HG02852 (cell line): Measurements from ENCODE around the gene ACD.

Experiments
- ATAC-seq: cut with Tn5 transposase; IDR thresholded peaks from one replicate; pipeline ENCODE4 v1.9.1; 2021; ENCODE audit warnings: mild to moderate bottlenecking, moderate library complexity; ENCODE audit not compliant: unreplicated experiment

Gene ACD

DNA sequence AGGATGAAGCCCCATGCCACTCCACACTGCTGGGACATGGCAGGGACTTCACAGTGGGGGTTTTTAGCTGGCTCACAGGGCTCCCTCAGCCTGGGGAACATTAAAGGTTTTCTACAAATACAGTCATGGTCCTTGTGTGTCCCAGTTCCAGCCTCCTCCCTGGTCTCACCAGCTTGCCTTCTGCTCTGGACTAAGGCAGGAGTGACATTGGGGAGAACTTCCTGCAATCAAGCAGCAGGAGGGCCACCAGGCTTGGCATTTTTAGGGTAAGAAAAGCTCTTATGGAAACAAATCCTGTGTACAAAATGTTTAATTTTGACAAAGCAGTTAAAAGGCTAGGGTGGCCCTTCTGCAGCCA, 2.6 kb upstream of the ACD start:
- no peak for ATAC-seq

GRCh38 chr16:67661886-67662652, 2.0 kb upstream of the ACD start:
- ATAC-seq: no peak

DNA sequence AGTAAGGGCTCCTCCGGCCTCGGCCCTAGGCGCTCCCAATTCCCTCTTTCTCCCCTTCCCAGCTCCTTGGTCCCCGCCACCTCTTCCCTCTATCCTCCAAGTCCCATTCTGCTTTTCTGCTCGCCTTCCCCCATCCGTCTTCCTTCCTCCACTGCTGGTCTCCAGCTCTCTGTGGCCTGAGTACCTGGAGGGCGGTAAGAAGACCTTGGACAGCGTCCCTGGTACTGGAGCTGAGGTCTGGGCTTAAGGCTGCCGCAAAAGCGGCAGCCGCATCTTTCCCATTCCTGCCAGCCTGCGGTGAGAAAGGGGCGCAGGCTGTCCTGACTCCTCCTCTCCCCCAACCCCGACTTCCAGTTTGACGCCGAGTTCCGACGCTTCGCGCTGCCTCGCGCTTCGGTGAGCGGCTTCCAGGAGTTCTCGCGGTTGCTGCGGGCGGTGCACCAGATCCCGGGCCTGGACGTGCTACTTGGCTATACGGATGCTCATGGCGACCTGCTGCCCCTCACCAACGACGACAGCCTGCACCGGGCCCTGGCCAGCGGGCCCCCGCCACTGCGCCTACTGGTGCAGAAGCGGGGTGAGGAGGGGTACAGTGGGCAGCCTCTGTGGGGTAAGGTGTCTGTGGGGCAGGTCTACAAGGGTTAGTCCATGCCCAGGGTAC, 1.2 kb upstream of the ACD start:
- peak; percentile 1 for ATAC-seq

DNA sequence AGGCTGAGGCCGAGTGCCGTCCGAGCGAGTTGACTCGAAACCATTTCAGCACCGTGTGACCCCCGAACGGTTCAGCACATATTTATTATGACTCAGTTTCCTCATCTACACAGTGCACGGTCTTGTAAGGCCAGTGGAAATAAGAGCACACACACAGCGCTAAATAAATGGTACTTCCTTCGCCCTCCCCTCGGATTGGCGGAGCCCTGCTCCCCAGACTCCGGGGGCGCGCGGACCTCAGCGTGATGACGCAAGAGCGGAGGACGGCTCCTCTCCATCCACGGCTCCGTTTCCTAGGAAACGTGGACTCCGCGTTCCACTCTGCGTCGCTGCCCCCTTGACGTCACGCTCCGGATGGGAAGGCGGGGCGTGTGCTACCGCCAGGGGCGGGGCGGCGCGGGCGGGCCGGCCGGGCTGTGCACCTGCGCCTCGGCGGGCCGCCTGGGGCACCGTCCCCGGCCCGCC, 536 bp upstream of the ACD start, which contains the start of gene PARD6A:
TSS of gene PARD6A (plus strand) at position 397 of the 465 bp plus-strand sequence. CDS start 79 bp downstream, outside the sequence.
- peak; percentile 86 for ATAC-seq

GRCh38 chr16:67658849-67659674, 998 bp downstream of the ACD start:
- no peak for ATAC-seq

- no peak for ATAC-seq
Measured at GRCh38 chr16:67657751-67658518, 2.1 kb downstream of the ACD start.

- ATAC-seq: no peak
Measured at GRCh38 chr16:67657017-67657608, 2.9 kb downstream of the ACD start.

- no peak for ATAC-seq
Measured at GRCh38 chr16:67656344-67657016, 3.6 kb downstream of the ACD start.

DNA sequence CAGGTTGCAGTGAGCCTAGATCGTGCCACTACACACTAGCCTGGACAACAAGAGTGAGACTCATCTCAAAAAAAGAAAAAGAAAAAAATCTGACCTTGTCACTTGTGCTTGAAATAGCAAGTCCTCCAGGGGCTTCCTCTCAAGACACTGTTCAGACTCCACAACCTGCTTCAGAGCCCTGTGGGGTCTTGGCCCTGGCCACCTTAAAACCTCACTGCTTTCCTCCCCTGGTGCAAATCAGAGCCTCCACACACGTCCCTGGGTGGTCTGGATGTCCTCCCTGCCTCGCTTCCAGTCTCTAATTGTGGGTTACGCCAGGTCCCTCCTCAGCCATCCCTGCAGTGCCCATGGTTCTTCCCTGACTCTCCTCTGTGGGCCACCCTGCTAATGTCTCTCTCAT, 4.7 kb downstream of the ACD start:
- ATAC-seq: no peak

DNA sequence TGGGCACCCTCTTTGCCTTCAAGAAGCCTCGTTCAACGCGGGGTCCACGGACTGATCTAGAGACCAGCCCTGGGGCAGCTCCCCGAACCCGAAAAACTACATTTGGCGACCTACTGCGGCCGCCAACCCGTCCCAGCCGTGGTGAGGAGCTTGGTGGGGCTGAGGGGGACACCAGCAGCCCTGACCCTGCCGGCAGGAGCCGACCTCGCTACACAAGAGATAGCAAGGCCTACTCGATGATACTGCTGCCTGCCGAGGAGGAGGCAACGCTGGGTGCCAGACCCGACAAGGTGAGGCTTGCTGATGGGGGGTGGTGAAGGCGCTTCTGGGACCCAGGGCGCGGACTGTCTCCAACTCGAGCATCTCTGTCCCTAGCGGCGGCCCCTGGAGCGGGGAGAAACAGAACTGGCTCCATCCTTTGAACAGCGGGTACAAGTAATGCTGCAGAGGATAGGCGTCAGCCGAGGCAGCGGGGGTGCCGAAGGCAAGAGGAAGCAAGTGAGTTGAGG, 5.6 kb downstream of the ACD start:
- ATAC-seq: no peak

- no peak for ATAC-seq
Measured at GRCh38 chr16:67653789-67654402, 6.2 kb downstream of the ACD start.

- ATAC-seq: no peak
Measured at GRCh38 chr16:67653128-67653788, 6.8 kb downstream of the ACD start.

DNA sequence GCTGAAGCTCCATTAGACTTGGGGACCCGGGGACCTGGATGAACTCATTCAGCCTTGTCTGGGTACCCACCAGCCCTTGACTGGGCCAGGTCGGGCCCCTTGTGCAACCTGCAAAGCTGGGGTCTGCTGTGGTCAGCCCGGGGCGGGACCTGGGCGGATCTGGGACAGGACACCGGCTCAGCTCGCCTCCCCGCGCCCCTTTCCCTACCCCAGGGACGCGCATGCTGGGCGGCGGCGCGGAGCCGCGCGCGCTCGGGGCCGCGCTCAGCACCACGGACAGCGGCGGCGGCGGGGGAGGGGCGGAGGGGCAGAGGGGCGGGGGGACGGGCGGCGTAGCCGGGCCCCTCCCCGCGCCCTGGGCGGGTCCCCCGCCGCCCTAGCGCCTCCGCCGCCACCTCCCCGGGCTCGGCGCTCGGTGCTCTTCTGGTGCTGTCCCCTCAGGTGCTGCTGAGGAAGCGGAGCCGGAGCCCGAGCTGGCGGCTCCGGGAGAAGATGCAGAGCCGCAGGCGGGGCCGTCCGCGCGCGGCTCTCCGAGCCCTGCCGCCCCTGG, 7.4 kb downstream of the ACD start:
- no peak for ATAC-seq

DNA sequence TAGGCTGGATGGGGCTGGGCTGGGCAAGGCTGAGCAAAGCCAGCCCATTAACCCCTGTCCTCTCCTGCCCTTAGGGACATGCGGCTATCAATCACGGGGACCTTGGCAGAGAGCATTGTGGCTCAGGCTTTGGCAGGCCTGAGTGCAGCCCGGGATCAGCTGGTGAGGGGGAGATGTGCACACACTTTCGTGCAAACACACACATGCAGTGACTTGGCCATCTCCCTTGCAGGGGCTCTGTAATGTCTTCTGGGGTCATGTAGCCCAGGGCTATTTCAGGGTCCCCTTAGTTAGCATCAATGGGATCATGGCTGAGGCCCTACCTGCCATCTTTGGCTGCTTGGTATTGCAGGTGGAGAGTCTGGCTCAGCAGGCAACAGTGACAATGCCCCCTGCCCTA, 8.2 kb downstream of the ACD start:
- ATAC-seq: no peak

DNA sequence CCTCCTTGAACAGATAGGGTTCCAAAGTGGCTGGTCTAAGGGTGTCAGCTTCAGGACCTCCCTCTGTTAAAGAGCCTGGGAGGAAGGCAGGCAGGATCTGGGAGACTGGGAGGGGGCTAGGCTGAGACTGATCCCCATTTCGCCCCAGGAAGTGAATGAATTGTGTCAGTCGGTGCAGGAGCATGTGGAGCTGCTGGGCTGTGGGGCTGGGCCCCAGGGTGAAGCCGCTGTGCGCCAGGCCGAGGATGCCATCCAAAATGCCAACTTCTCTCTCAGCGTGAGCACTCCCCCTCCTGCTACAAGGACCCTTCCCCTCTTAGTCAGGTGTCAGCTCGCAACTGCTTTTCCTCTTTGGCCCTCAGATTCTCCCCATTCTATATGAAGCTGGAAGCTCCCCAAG, 9.0 kb downstream of the ACD start:
- ATAC-seq: no peak

- no peak for ATAC-seq
Measured at GRCh38 chr16:67650023-67650422, 10.0 kb downstream of the ACD start.

DNA sequence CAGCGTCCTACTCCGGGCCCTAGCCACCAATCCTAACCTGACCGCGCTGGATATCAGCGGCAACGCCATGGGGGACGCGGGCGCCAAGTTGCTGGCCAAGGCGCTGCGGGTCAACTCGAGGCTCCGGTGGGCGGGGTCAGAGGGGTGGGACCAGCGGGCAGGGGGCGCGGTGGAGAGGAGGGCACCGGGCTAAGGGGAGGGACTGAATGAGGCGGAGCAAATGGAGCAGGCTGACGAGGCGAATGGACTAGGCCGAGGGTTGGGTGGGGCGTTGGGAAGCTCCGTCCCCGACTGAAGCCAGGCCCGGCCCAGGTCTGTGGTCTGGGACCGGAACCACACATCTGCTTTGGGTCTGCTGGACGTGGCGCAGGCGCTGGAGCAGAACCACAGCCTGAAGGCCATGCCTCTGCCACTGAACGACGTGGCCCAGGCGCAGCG, 10.5 kb downstream of the ACD start:
- no peak for ATAC-seq

- ATAC-seq: no peak
Measured at GRCh38 chr16:67648764-67649407, 11.2 kb downstream of the ACD start.
